ENCODE data around the gene RANBP3.

GRCh38 chr19:5985098-5985783 is 7.3 kb upstream of the RANBP3 start:
- TF ChIP-seq SNAI2 (CRISPR knock-in tag; IDR thresholded peaks at IDR 0.05) (no peak), PPARA (CRISPR knock-in tag; IDR thresholded peaks at IDR 0.05; ENCODE audit: borderline replicate concordance) (no peak)

Data from SK-N-SH treated with all-trans-retinoic acid at 6 μM for 48 hours (cell line).